HUDEP-2 (cell line): ENCODE measurements around the gene FAM20C.
A peak's percentile ranks its signal among the peaks of the same experiment; 100 is the strongest.

Experiments
- DNase-seq, 76 experiments: peaks; one replicate each; lab custom pipeline; 2025; ENCODE audit not compliant: unreplicated experiment in 76 of 76; lab: John Stamatoyannopoulos, UW

FAM20C gene

GRCh38 chr7:207418-208129, 15.2 kb downstream of the FAM20C start:
- DNase-seq, result no peak

- no peak for DNase-seq
Observed at GRCh38 chr7:208130-208673, 15.8 kb downstream of the FAM20C start.

- no peak for DNase-seq
Observed at GRCh38 chr7:208816-209215, 16.4 kb downstream of the FAM20C start.

GRCh38 chr7:209416-209815, 17.0 kb downstream of the FAM20C start:
- DNase-seq, result no peak

GRCh38 chr7:209906-210305, 17.5 kb downstream of the FAM20C start:
- no peak for DNase-seq

- DNase-seq, result no peak
Observed at GRCh38 chr7:210401-210925, 18.1 kb downstream of the FAM20C start.

- no peak for DNase-seq
Observed at GRCh38 chr7:211033-211714, 18.8 kb downstream of the FAM20C start.

GRCh38 chr7:211715-212058, 19.3 kb downstream of the FAM20C start:
- DNase-seq, result no peak

GRCh38 chr7:212754-213153, 20.4 kb downstream of the FAM20C start:
- DNase-seq, result no peak

GRCh38 chr7:213324-213993, 21.1 kb downstream of the FAM20C start:
- DNase-seq, result no peak

- DNase-seq, result no peak
Observed at GRCh38 chr7:214410-215212, 22.2 kb downstream of the FAM20C start.

- no peak for DNase-seq
Observed at GRCh38 chr7:216360-217300, 24.3 kb downstream of the FAM20C start.

- no peak for DNase-seq
Observed at GRCh38 chr7:217781-218180, 25.4 kb downstream of the FAM20C start.

GRCh38 chr7:218316-218715, 25.9 kb downstream of the FAM20C start:
- no peak for DNase-seq

- DNase-seq, result no peak
Observed at GRCh38 chr7:218896-219580, 26.7 kb downstream of the FAM20C start.

GRCh38 chr7:219581-220150, 27.3 kb downstream of the FAM20C start:
- DNase-seq, result no peak

GRCh38 chr7:220151-220841, 27.9 kb downstream of the FAM20C start:
- DNase-seq, result peak in 1 of 76 experiments; percentile 3
